GM12878 (cell line): Measurements from ENCODE around the gene DDIT4. TPM values are rescaled to one million over a fixed set of nuclear protein-coding genes. Genes with fewer than 3 reads are reported as not detected.

Source experiments
- BCL11A ChIP-seq: IDR thresholded peaks from 2 replicates; pipeline ENCODE4 v1.6.1; 2011; ENCODE audit warnings: low read depth, low read length
- BMI1 ChIP-seq: fragments of 450-650 bp; IDR thresholded peaks from 2 replicates; pipeline ENCODE4 v1.6.1; 2016; ENCODE audit warnings: mild to moderate bottlenecking, moderate library complexity, borderline replicate concordance
- CBX5 ChIP-seq: sonication (generic); IDR thresholded peaks from 2 replicates; pipeline ENCODE4 v1.6.1; 2016; ENCODE audit warnings: low read depth, moderate library complexity, mild to moderate bottlenecking, inconsistent platforms
- CREB1 ChIP-seq: IDR thresholded peaks from 2 replicates; pipeline ENCODE4 v1.6.1; 2012; ENCODE audit warnings: low read depth, mild to moderate bottlenecking, inconsistent platforms
- DPF2 ChIP-seq: fragments of 450-650 bp; IDR thresholded peaks from 2 replicates; pipeline ENCODE4 v1.6.1; 2017; ENCODE audit warnings: mild to moderate bottlenecking
- EED ChIP-seq: sonication (generic); IDR thresholded peaks from 2 replicates; pipeline ENCODE4 v1.6.1; 2016; ENCODE audit warnings: antibody characterized with exemption, low read depth
- ETV6 ChIP-seq, 2 experiments: fragments of 450-650 bp in 1 of 2; IDR thresholded peaks in 1 of 2; conservative IDR thresholded peaks in 1 of 2; 2 replicates each; pipeline ENCODE4 v1.6.1; 2014; ENCODE audit warnings: antibody characterized with exemption in 1 of 2, borderline replicate concordance in 1 of 2, low read depth in 1 of 2, mild to moderate bottlenecking in 1 of 2, moderate library complexity in 1 of 2
- IKZF2 ChIP-seq, 2 experiments: fragments of 450-650 bp; IDR thresholded peaks; 2 replicates each; pipeline ENCODE4 v1.6.1; 2017; ENCODE audit warnings: mild to moderate bottlenecking in 2 of 2, moderate library complexity in 2 of 2
- MEF2A ChIP-seq: IDR thresholded peaks from 2 replicates; pipeline ENCODE4 v1.6.1; 2011; ENCODE audit warnings: low read depth, mild to moderate bottlenecking, low read length, moderate library complexity; ENCODE audit not compliant: insufficient read depth
- NFIC ChIP-seq: IDR thresholded peaks from 2 replicates; pipeline ENCODE4 v1.6.1; 2012; ENCODE audit warnings: low read depth, mild to moderate bottlenecking, inconsistent platforms, low read length, moderate library complexity
- NR2C1 ChIP-seq: fragments of 450-650 bp; IDR thresholded peaks from 2 replicates; pipeline ENCODE4 v1.6.1; 2017; ENCODE audit warnings: antibody characterized with exemption, mild to moderate bottlenecking, moderate library complexity
- POLR2AphosphoS2 ChIP-seq: IDR thresholded peaks from 2 replicates; pipeline ENCODE4 v1.6.1; 2011; ENCODE audit warnings: low read depth, mild to moderate bottlenecking, low read length, improper control_type of control experiment, moderate library complexity
- RELA ChIP-seq: fragments of 450-650 bp; IDR thresholded peaks from 2 replicates; pipeline ENCODE4 v1.8.0; 2014; ENCODE audit warnings: borderline replicate concordance; ENCODE audit not compliant: partially characterized antibody
- SIX5 ChIP-seq: IDR thresholded peaks from 2 replicates; pipeline ENCODE4 v1.6.1; 2011; ENCODE audit warnings: mild to moderate bottlenecking, low read depth, low read length, moderate library complexity; ENCODE audit not compliant: severe bottlenecking
- SKIL ChIP-seq: fragments of 450-650 bp; IDR thresholded peaks from 2 replicates; pipeline ENCODE4 v1.6.1; 2017; ENCODE audit warnings: mild to moderate bottlenecking, low read depth, inconsistent platforms; ENCODE audit not compliant: poor library complexity, severe bottlenecking
- TBL1XR1 ChIP-seq: IDR thresholded peaks from 2 replicates; pipeline ENCODE4 v1.6.1; 2012; ENCODE audit warnings: low read depth, low read length, improper control_type of control experiment
- ZNF207 ChIP-seq: fragments of 450-650 bp; IDR thresholded peaks from 2 replicates; pipeline ENCODE4 v1.6.1; 2014; ENCODE audit warnings: antibody characterized with exemption, mild to moderate bottlenecking, borderline replicate concordance
- ZNF384 ChIP-seq: IDR thresholded peaks from 2 replicates; pipeline ENCODE4 v1.6.1; 2012; ENCODE audit warnings: low read depth, mild to moderate bottlenecking, low read length, improper control_type of control experiment, borderline replicate concordance
- ZNF592 ChIP-seq: fragments of 450-650 bp; IDR thresholded peaks from 2 replicates; pipeline ENCODE4 v1.6.1; 2017; ENCODE audit warnings: mild to moderate bottlenecking, moderate library complexity
- ZNF622 ChIP-seq: fragments of 450-650 bp; IDR thresholded peaks from 2 replicates; pipeline ENCODE4 v1.6.1; 2017; ENCODE audit warnings: mild to moderate bottlenecking, inconsistent platforms
- ZSCAN29 ChIP-seq: fragments of 450-650 bp; IDR thresholded peaks from 2 replicates; pipeline ENCODE4 v1.6.1; 2017; ENCODE audit warnings: mild to moderate bottlenecking, moderate library complexity
- polyA plus RNA-seq, 11 experiments: library from polyadenylated mRNA; depleted of rRNA in 4 of 11; unstranded in 6 of 11; stranded (reverse) in 5 of 11; fragments of >200 nt; fragmentation: Nextera tagmentation in 4 of 11; fragmentation: Illumina TruSeq in 1 of 11; extraction: Ambion mirVana in 4 of 11; extraction: Trizol in 1 of 11; gene quantifications; 1 replicate in 1 of 11; 2 replicates in 10 of 11; pipeline versions ENCODE4 v1.2.1 to v1.2.3, GENCODE V29; 2011 to 2016; ENCODE audit warnings: inconsistent platforms in 2 of 11, missing spikeins in 2 of 11, low read depth in 1 of 11
- total RNA-seq, 4 experiments: library from RNA; depleted of rRNA in 3 of 4; stranded (reverse); fragments of >200 nt in 3 of 4; fragmentation: Illumina TruSeq in 1 of 4; extraction: Trizol in 1 of 4; gene quantifications; 2 replicates each; pipeline versions ENCODE4 v1.2.1 to v1.2.3, GENCODE V29; 2013 to 2021
- TF ChIP-seq, protein P1 (sequence below): IDR thresholded peaks from 2 replicates; pipeline ENCODE4 v1.6.1; 2011; ENCODE audit warnings: mild to moderate bottlenecking, low read depth, low read length, moderate library complexity; ENCODE audit not compliant: insufficient replicate concordance

Gene DDIT4
- total and polyA plus RNA-seq, 10 of the 15 experiments (the other 5 are each of a cell fraction or from before 2014, with no cell fraction given): 2.1 to 277 (median 183) TPM

DNA sequence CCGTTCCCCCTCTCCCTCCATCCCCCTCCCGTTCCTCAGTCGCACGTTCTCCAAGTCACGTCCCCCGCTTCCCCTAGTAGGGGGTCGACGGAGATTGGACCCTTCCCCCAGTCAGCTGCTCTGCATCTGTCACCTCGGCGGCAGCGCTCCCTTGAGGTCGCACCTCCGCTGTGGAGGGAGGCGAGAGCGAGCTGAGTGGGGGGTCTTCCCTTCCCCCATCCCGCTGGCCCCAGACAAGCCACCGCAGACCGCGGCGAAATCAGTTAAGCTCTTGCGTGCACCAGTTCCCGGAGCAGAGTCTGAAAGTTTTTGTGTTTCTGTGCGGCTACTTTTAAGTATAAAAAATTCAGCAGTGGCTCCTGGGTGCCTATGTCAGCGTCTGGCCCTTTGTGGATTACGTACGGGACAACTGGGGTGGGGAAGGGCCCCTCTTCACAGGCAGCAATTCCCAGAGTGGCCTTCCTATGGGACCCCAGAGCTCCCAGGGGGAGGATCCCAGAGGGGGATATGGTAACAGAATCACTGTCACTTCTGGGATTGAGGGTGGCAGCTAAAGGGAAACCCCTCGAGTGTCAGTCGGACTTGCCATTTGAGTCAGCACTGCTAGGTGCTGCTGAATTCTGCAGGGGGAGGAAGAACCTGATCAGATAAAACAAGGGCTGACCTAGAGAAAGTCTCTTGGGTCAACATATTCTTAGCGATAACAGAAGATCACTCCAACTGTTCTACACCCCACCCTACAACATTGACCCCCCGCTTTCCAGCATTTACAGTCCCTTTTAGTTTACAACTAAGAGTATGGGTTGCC is 12.5 kb upstream of the DDIT4 start (continued):
- peak; percentile 28; the same call in 1 of the 2 replicates for TF ChIP-seq ZNF592
- peak in 1 of 2 experiments; percentile 87; a peak in 2 of 4 replicates for TF ChIP-seq ETV6 (conservative IDR thresholded peaks at IDR 0.05 in 1 of 2, IDR thresholded peaks at IDR 0.05 in 1 of 2; ENCODE audit: borderline replicate concordance in 1 of 2, low read depth in 1 of 2)
- peak; percentile 65; the same call in 1 of the 2 replicates for TF ChIP-seq CREB1
- peak; percentile 98 for TF ChIP-seq SKIL
- peak; percentile 100 for TF ChIP-seq EED
- TF ChIP-seq ZNF384: no peak; the same call in 1 of the 2 replicates
- peak; percentile 93 for TF ChIP-seq NFIC
- peak; percentile 97 for TF ChIP-seq DPF2
- TF ChIP-seq MEF2A: no peak
- TF ChIP-seq RELA: peak; percentile 79
- TF ChIP-seq, protein P1, sequence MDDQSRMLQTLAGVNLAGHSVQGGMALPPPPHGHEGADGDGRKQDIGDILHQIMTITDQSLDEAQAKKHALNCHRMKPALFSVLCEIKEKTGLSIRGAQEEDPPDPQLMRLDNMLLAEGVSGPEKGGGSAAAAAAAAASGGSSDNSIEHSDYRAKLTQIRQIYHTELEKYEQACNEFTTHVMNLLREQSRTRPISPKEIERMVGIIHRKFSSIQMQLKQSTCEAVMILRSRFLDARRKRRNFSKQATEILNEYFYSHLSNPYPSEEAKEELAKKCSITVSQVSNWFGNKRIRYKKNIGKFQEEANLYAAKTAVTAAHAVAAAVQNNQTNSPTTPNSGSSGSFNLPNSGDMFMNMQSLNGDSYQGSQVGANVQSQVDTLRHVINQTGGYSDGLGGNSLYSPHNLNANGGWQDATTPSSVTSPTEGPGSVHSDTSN: peak; percentile 9
- TF ChIP-seq BCL11A: peak; percentile 90
- TF ChIP-seq ZNF622: no peak
- TF ChIP-seq POLR2AphosphoS2: peak; percentile 74; the same call in 1 of the 2 replicates
- TF ChIP-seq NR2C1: no peak
- TF ChIP-seq TBL1XR1: peak; percentile 55; the same call in 1 of the 2 replicates
- TF ChIP-seq IKZF2 (IDR thresholded peaks at IDR 0.05): peak; percentile 100
- no peak for TF ChIP-seq SIX5
- TF ChIP-seq ZSCAN29: peak; percentile 49
- peak; percentile 69 for TF ChIP-seq ZNF207
- peak; percentile 58; the same call in 1 of the 2 replicates for TF ChIP-seq CBX5
- TF ChIP-seq BMI1: peak; percentile 66; the same call in 1 of the 2 replicates
